K562 (cell line): Measurements from ENCODE around the gene SLC17A4. TPM values are rescaled to one million over a fixed set of nuclear protein-coding genes. Genes with fewer than 3 reads are reported as not detected.

Experiments
- CREBBP ChIP-seq: IDR thresholded peaks from one replicate; pipeline ENCODE4 v1.6.1; 2012; ENCODE audit warnings: low read depth, mild to moderate bottlenecking, control low read depth, inconsistent platforms, low read length
- ERF ChIP-seq: fragments of 450-650 bp; formaldehyde crosslinking; IDR thresholded peaks from 2 replicates; pipeline ENCODE4 v1.4.0; 2020; ENCODE audit warnings: mild to moderate bottlenecking, mixed read lengths
- ESRRA ChIP-seq: fragments of 450-650 bp; IDR thresholded peaks from 2 replicates; pipeline ENCODE4 v1.6.1; 2014; ENCODE audit warnings: low read depth, mild to moderate bottlenecking, moderate library complexity, borderline replicate concordance
- EZH2 ChIP-seq: IDR thresholded peaks from 2 replicates; pipeline ENCODE4 v1.6.1; 2012; ENCODE audit warnings: low read depth, mild to moderate bottlenecking, inconsistent platforms, low read length, borderline replicate concordance
- HSF4 ChIP-seq: fragments of 250-450 bp; sonication (Bioruptor Pico); IDR thresholded peaks from 2 replicates; pipeline ENCODE4 v2.1.2; 2022; ENCODE audit warnings: mild to moderate bottlenecking, moderate library complexity, borderline replicate concordance
- JUN ChIP-seq, 2 experiments: sonication (generic) in 1 of 2; formaldehyde crosslinking in 1 of 2; IDR thresholded peaks; 2 replicates each; pipeline versions ENCODE4 v1.6.1 to v1.8.0; 2012 to 2022; ENCODE audit warnings: borderline replicate concordance in 2 of 2, mild to moderate bottlenecking in 2 of 2, improper control_type of control experiment in 1 of 2, low read depth in 1 of 2, low read length in 1 of 2, missing genetic modification reagents in 1 of 2
- MAFK ChIP-seq: IDR thresholded peaks from 2 replicates; pipeline ENCODE4 v1.6.1; 2011; ENCODE audit warnings: low read length, improper control_type of control experiment
- PHF8 ChIP-seq: fragments of 200-600 bp; sonication (generic); IDR thresholded peaks from 2 replicates; pipeline ENCODE4 v1.6.1; 2012; ENCODE audit warnings: mixed run types, mild to moderate bottlenecking, inconsistent platforms, low read length, moderate library complexity, borderline replicate concordance
- POLR2G ChIP-seq: fragments of 200-400 bp; formaldehyde crosslinking; IDR thresholded peaks from 2 replicates; pipeline ENCODE4 v1.6.1; 2017; ENCODE audit warnings: low read depth, mild to moderate bottlenecking, antibody characterized with exemption, low read length, moderate library complexity
- PTRF ChIP-seq: fragments of 450-650 bp; IDR thresholded peaks from 2 replicates; pipeline ENCODE4 v1.6.1; 2016; ENCODE audit warnings: mild to moderate bottlenecking, missing genetic modification characterization, missing compliant biosample characterization
- RB1 ChIP-seq: fragments of 450-650 bp; IDR thresholded peaks from 2 replicates; pipeline ENCODE4 v1.6.1; 2017; ENCODE audit warnings: low read depth, mild to moderate bottlenecking
- RNF2 ChIP-seq: sonication (generic); IDR thresholded peaks from 2 replicates; pipeline ENCODE4 v1.6.1; 2016
- TARDBP ChIP-seq: fragments of 450-650 bp; IDR thresholded peaks from 2 replicates; pipeline ENCODE4 v1.6.1; 2016
- USF1 ChIP-seq: sonication (generic); formaldehyde crosslinking; IDR thresholded peaks from 2 replicates; pipeline ENCODE4 v1.9.0; 2022; ENCODE audit warnings: mild to moderate bottlenecking, missing genetic modification reagents
- YY1 ChIP-seq, 3 experiments: IDR thresholded peaks; 2 replicates each; pipeline ENCODE4 v1.6.1; 2011; ENCODE audit warnings: low read length in 2 of 3, mild to moderate bottlenecking in 2 of 3, moderate library complexity in 2 of 3, borderline replicate concordance in 1 of 3, control low read depth in 1 of 3, low read depth in 1 of 3; ENCODE audit not compliant: insufficient read depth in 3 of 3, insufficient replicate concordance in 2 of 3, control insufficient read depth in 1 of 3, insufficient read length in 1 of 3; ENCODE audit errors: extremely low read depth in 1 of 3
- ZFPM2 ChIP-seq: fragments of 250-450 bp; sonication (Bioruptor Pico); IDR thresholded peaks from 2 replicates; pipeline ENCODE4 v1.5.1; 2022; ENCODE audit warnings: mild to moderate bottlenecking
- ZNF140 ChIP-seq: fragments of 250-450 bp; sonication (Bioruptor Pico); IDR thresholded peaks from 2 replicates; pipeline ENCODE4 v1.8.0; 2021; ENCODE audit warnings: moderate library complexity, mild to moderate bottlenecking, inconsistent platforms
- ZNF217 ChIP-seq: sonication (generic); formaldehyde crosslinking; IDR thresholded peaks from 2 replicates; pipeline ENCODE4 v1.8.0; 2022; ENCODE audit warnings: mild to moderate bottlenecking, missing genetic modification reagents
- ZNF589 ChIP-seq: fragments of 200-800 bp; sonication (Bioruptor generic); IDR thresholded peaks from 2 replicates; pipeline ENCODE4 v1.6.1; 2016; ENCODE audit warnings: low read depth, missing genetic modification characterization, missing compliant biosample characterization
- polyA plus RNA-seq, 8 experiments: library from polyadenylated mRNA; depleted of rRNA in 4 of 8; stranded (reverse) in 5 of 8; unstranded in 3 of 8; fragments of >200 nt; fragmentation: Nextera tagmentation in 2 of 8; fragmentation: Illumina TruSeq in 1 of 8; extraction: Ambion mirVana in 2 of 8; extraction: Trizol in 1 of 8; gene quantifications; 2 replicates each; pipeline versions ENCODE4 v1.2.1 to v1.2.3, GENCODE V29; 2011 to 2014; ENCODE audit warnings: inconsistent platforms in 1 of 8, missing spikeins in 1 of 8
- total RNA-seq, 7 experiments: library from RNA; depleted of rRNA in 6 of 7; stranded (reverse); fragments of >200 nt in 6 of 7; fragmentation: Illumina TruSeq in 2 of 7; extraction: Trizol in 2 of 7; gene quantifications; 2 replicates each; pipeline versions ENCODE4 v1.2.1 to v1.2.3, GENCODE V29; 2011 to 2021; ENCODE audit warnings: low replicate concordance in 1 of 7
- TF ChIP-seq, protein P1 (sequence below): sonication (generic); formaldehyde crosslinking; IDR thresholded peaks from 2 replicates; pipeline ENCODE4 v1.8.1; 2023; ENCODE audit warnings: mild to moderate bottlenecking, missing genetic modification reagents
- TF ChIP-seq, protein P2 (sequence below): fragments of 200-400 bp; formaldehyde crosslinking; IDR thresholded peaks from 2 replicates; pipeline ENCODE4 v1.6.1; 2017; ENCODE audit warnings: mild to moderate bottlenecking, low read depth, low read length, moderate library complexity

The SLC17A4 gene
- total and polyA plus RNA-seq, 9 of the 15 experiments (the other 6 are each of a cell fraction or from before 2014, with no cell fraction given) = not detected

DNA sequence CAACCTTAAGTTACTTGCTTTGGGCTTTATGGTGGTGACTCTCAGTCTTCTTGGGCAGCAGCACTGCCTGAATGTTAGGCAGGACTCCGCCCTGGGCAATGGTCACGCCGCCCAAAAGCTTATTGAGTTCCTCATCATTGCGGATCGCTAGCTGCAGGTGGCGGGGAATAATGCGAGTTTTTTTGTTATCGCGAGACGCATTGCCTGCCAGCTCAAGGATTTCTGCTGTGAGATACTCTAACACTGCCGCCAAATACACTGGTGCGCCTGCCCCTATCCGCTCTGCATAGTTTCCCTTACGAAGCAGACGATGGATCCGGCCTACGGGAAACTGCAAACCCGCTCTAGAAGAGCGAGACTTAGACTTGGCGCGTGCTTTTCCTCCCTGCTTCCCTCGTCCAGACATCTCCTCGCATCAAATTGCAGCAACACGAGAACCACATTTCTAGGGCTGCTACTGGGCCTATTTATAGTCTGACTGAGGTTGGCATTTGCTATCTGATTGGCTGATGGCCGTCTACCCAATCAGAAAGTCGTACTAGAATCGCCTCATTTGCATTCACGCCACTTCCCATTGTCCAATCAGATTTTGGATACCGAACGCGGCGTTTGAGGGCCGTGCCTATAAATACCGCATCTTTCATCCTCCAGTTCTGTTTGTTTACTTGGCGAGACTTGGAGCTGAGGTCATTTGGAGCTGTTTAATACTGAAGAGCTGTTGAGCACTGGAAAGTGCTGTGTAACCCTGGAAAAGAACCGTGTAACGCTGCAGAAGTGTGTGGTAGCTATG is 28.2 kb upstream of the SLC17A4 start (continued):
- TF ChIP-seq USF1 (CRISPR knock-in tag) (no peak), EZH2 (no peak), PHF8 (no peak), TARDBP (no peak), ZNF589 (CRISPR knock-in tag) (no peak), HSF4 (CRISPR knock-in tag) (no peak), YY1 (IDR thresholded peaks at IDR 0.05; ENCODE audit: borderline replicate concordance in 1 of 3, control insufficient read depth in 1 of 3, extremely low read depth in 1 of 3, insufficient read depth in 3 of 3, insufficient read length in 1 of 3, insufficient replicate concordance in 2 of 3, low read depth in 1 of 3, low read length in 2 of 3) (peak in 1 of 3 experiments; percentile 9), MAFK (no peak), POLR2G (peak; percentile 56; the same call in 1 of the 2 replicates), JUN (IDR thresholded peaks at IDR 0.05; ENCODE audit: borderline replicate concordance, low read depth, low read length) (no peak), JUN (CRISPR knock-in tag; IDR thresholded peaks at IDR 0.05; ENCODE audit: borderline replicate concordance) (no peak), CREBBP (no peak), ERF (no peak), RNF2 (peak; percentile 18; the same call in 1 of the 2 replicates), ESRRA (no peak), ZNF140 (CRISPR knock-in tag) (no peak), ZNF217 (CRISPR knock-in tag) (no peak), RB1 (no peak), ZFPM2 (no peak), PTRF (tag) (no peak)
- TF ChIP-seq, protein P1, sequence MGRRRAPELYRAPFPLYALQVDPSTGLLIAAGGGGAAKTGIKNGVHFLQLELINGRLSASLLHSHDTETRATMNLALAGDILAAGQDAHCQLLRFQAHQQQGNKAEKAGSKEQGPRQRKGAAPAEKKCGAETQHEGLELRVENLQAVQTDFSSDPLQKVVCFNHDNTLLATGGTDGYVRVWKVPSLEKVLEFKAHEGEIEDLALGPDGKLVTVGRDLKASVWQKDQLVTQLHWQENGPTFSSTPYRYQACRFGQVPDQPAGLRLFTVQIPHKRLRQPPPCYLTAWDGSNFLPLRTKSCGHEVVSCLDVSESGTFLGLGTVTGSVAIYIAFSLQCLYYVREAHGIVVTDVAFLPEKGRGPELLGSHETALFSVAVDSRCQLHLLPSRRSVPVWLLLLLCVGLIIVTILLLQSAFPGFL (CRISPR knock-in tag) = no peak
- TF ChIP-seq, protein P2, sequence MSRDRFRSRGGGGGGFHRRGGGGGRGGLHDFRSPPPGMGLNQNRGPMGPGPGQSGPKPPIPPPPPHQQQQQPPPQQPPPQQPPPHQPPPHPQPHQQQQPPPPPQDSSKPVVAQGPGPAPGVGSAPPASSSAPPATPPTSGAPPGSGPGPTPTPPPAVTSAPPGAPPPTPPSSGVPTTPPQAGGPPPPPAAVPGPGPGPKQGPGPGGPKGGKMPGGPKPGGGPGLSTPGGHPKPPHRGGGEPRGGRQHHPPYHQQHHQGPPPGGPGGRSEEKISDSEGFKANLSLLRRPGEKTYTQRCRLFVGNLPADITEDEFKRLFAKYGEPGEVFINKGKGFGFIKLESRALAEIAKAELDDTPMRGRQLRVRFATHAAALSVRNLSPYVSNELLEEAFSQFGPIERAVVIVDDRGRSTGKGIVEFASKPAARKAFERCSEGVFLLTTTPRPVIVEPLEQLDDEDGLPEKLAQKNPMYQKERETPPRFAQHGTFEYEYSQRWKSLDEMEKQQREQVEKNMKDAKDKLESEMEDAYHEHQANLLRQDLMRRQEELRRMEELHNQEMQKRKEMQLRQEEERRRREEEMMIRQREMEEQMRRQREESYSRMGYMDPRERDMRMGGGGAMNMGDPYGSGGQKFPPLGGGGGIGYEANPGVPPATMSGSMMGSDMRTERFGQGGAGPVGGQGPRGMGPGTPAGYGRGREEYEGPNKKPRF = no peak
